Fibroblast of lung (primary cell): Measurements from ENCODE around the gene RNU1-2. TPM values are rescaled to one million over a fixed set of nuclear protein-coding genes. Genes with fewer than 3 reads are reported as not detected.

Experiments used
- polyA plus RNA-seq, 2 donors: library from polyadenylated mRNA; depleted of rRNA in 1 of 2; stranded (reverse) in 1 of 2; unstranded in 1 of 2; fragments of >200 nt; gene quantifications; 2 replicates each; pipeline ENCODE4 v1.2.1, GENCODE V29; 2011 to 2012; ENCODE audit warnings: missing spikeins in 1 of 2
- total RNA-seq: library from RNA; depleted of rRNA; stranded (reverse); fragments of >200 nt; gene quantifications from 2 replicates; pipeline ENCODE4 v1.2.1, GENCODE V29; 2014

RNU1-2 gene
- total and polyA plus RNA-seq, 2 donors (not counting 1 experiment from before 2014, with no cell fraction given) = 3,997 TPM; not detected in 1

Other genes starting within 250 kb of the RNU1-2 start
- under 0.01 and 3,997 TPM in 2 replicates for gene RNU1-3, start 229.0 kb upstream of the RNU1-2 start, total RNA-seq
- gene RNU1-3, start 229.0 kb upstream of the RNU1-2 start, polyA plus RNA-seq = not detected in 2 replicates
- under 0.01 and 3,997 TPM in 2 replicates for gene RNU1-4, start 155.5 kb upstream of the RNU1-2 start, total RNA-seq
- gene RNU1-4, start 155.5 kb upstream of the RNU1-2 start, polyA plus RNA-seq = not detected in 2 replicates
- 20.3 and 22.3 TPM in 2 replicates for gene CROCC, start 26.0 kb downstream of the RNU1-2 start, total RNA-seq
- gene CROCC, start 26.0 kb downstream of the RNU1-2 start, polyA plus RNA-seq = 3.6 and 3.8 TPM in 2 replicates
- 10.0 and 16.2 TPM in 2 replicates for gene MFAP2, start 84.6 kb downstream of the RNU1-2 start, total RNA-seq
- gene MFAP2, start 84.6 kb downstream of the RNU1-2 start, polyA plus RNA-seq = 14.1 and 40.4 TPM in 2 replicates
- 7.7 and 10.9 TPM in 2 replicates for gene ATP13A2, start 115.9 kb downstream of the RNU1-2 start, total RNA-seq
- 6.5 and 9.2 TPM in 2 replicates for gene ATP13A2, start 115.9 kb downstream of the RNU1-2 start, polyA plus RNA-seq
- 157 and 170 TPM in 2 replicates for gene SDHB, start 158.1 kb downstream of the RNU1-2 start, total RNA-seq
- 136 and 155 TPM in 2 replicates for gene SDHB, start 158.1 kb downstream of the RNU1-2 start, polyA plus RNA-seq
- gene PADI2, start 223.5 kb downstream of the RNU1-2 start, total RNA-seq = not detected in 2 replicates
- 0.03 TPM in 1 of 2 replicates, not detected in the other for gene PADI2, start 223.5 kb downstream of the RNU1-2 start, polyA plus RNA-seq